ENCODE results near the gene MAST2. TPM values are rescaled to one million over a fixed set of nuclear protein-coding genes. Genes with fewer than 3 reads are reported as not detected.
"Not testable (repeated sequence)": the region's sequence is repeated elsewhere in the genome, so short reads cannot be mapped to it uniquely, and the experiment has no call there.

MAST2 gene
- total RNA-seq, 1 donor from 2014 or later: 60.7 TPM

GRCh38 chr1:45840704-45841103 lies 37.3 kb downstream of the MAST2 start:
- TF ChIP-seq, protein P1, sequence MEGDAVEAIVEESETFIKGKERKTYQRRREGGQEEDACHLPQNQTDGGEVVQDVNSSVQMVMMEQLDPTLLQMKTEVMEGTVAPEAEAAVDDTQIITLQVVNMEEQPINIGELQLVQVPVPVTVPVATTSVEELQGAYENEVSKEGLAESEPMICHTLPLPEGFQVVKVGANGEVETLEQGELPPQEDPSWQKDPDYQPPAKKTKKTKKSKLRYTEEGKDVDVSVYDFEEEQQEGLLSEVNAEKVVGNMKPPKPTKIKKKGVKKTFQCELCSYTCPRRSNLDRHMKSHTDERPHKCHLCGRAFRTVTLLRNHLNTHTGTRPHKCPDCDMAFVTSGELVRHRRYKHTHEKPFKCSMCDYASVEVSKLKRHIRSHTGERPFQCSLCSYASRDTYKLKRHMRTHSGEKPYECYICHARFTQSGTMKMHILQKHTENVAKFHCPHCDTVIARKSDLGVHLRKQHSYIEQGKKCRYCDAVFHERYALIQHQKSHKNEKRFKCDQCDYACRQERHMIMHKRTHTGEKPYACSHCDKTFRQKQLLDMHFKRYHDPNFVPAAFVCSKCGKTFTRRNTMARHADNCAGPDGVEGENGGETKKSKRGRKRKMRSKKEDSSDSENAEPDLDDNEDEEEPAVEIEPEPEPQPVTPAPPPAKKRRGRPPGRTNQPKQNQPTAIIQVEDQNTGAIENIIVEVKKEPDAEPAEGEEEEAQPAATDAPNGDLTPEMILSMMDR (IDR thresholded peaks at IDR 0.05; ENCODE audit: unreplicated experiment): no peak
- no peaks in the 10 kb centered on the region for H3K27me3 Mint-ChIP-seq (ENCODE audit: low read depth)
- no peak for DNase-seq (ENCODE audit: low spot score in 2 of 2, unreplicated experiment in 2 of 2)
- H3K4me3 Mint-ChIP-seq: no peak overlapping the region
- H3K36me3 Mint-ChIP-seq: peaks cover 2% of the 10 kb centered on the region
- no peaks in the 10 kb centered on the region for H3K9me3 Mint-ChIP-seq
- H3K4me1 Mint-ChIP-seq: peaks cover 8% of the 10 kb centered on the region
- H3K27ac Mint-ChIP-seq: no peak overlapping the region

GRCh38 chr1:45842786-45843185 lies 39.4 kb downstream of the MAST2 start:
- Mint-ChIP-seq H3K4me3 (no peak overlapping the region), H3K27me3 (ENCODE audit: low read depth) (no peaks in the 10 kb centered on the region), H3K27ac (no peak overlapping the region), H3K9me3 (no peaks in the 10 kb centered on the region), H3K4me1 (peaks cover 13% of the 10 kb centered on the region), H3K36me3 (peaks cover 2% of the 10 kb centered on the region)
- TF ChIP-seq, protein P1 (IDR thresholded peaks at IDR 0.05; ENCODE audit: unreplicated experiment): no peak
- DNase-seq (ENCODE audit: low spot score in 2 of 2, unreplicated experiment in 2 of 2): no peak

DNA sequence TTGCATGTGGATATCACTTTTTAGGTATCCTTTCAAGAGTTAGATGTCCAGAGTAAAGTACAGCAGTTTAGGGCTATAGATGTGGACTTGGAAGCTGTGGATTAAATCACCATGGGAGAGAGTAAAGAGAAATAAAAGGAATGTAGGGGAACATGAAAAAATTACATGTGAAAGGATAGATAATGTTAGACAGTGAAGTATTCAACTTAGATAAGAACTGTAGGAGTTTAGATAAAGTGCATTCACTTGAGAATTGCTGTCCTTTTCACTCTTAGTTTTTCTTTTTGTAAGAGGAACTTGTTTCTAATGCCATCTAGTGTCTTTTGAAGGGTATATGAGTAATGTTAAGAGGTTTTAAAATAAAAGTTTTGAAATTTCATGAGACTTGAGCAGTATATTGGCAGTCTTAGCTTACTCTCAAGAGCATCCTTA lies 40.1 kb downstream of the MAST2 start:
- peak overlapping the region; percentile 9 for H3K27ac Mint-ChIP-seq
- peaks cover 13% of the 10 kb centered on the region for H3K4me1 Mint-ChIP-seq
- TF ChIP-seq, protein P1 (IDR thresholded peaks at IDR 0.05; ENCODE audit: unreplicated experiment): no peak
- peaks cover 6% of the 10 kb centered on the region for H3K36me3 Mint-ChIP-seq
- H3K27me3 Mint-ChIP-seq (ENCODE audit: low read depth): no peaks in the 10 kb centered on the region
- DNase-seq (ENCODE audit: low spot score in 2 of 2, unreplicated experiment in 2 of 2): no peak
- peaks cover 2% of the 10 kb centered on the region for H3K9me3 Mint-ChIP-seq
- H3K4me3 Mint-ChIP-seq: no peak overlapping the region

GRCh38 chr1:45844000-45844399 lies 40.6 kb downstream of the MAST2 start:
- H3K27me3 Mint-ChIP-seq (ENCODE audit: low read depth); H3K27ac Mint-ChIP-seq; H3K4me3 Mint-ChIP-seq; H3K9me3 Mint-ChIP-seq; H3K36me3 Mint-ChIP-seq; DNase-seq (ENCODE audit: low spot score in 2 of 2, unreplicated experiment in 2 of 2): not testable (repeated sequence)
- peaks cover 13% of the 10 kb centered on the region for H3K4me1 Mint-ChIP-seq

DNA sequence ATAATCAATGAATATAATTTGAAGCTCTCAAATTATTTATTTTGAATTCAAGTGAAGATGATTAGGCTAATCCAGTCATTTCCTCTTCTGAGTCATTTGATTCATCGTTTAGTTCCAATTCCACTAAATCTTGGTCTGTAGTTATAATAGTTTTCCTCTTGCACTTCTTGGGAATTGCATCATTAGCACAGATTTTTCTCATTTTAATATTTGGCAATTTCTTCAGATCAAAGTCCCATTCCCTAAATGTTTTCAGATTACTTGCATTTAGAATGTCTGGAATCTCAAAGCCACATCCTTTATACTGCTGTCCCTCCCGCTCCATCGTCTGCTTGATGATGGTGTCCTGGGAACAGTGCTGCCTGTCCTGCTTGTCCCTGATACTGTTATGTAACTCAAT lies 43.5 kb downstream of the MAST2 start:
- peaks cover 13% of the 10 kb centered on the region for H3K4me1 Mint-ChIP-seq
- TF ChIP-seq, protein P1 (IDR thresholded peaks at IDR 0.05; ENCODE audit: unreplicated experiment): no peak
- H3K9me3 Mint-ChIP-seq: peaks cover 26% of the 10 kb centered on the region
- peak overlapping the region; percentile 19 for H3K27ac Mint-ChIP-seq
- no peak for DNase-seq (ENCODE audit: low spot score in 2 of 2, unreplicated experiment in 2 of 2)
- no peaks in the 10 kb centered on the region for H3K27me3 Mint-ChIP-seq (ENCODE audit: low read depth)
- peaks cover 22% of the 10 kb centered on the region for H3K36me3 Mint-ChIP-seq
- no peak overlapping the region for H3K4me3 Mint-ChIP-seq

GRCh38 chr1:45848097-45848496 lies 44.7 kb downstream of the MAST2 start:
- H3K4me1 Mint-ChIP-seq: peaks cover 12% of the 10 kb centered on the region
- H3K27ac Mint-ChIP-seq: no peak overlapping the region
- H3K27me3 Mint-ChIP-seq (ENCODE audit: low read depth): no peaks in the 10 kb centered on the region
- H3K4me3 Mint-ChIP-seq: no peak overlapping the region
- peaks cover 22% of the 10 kb centered on the region for H3K36me3 Mint-ChIP-seq
- TF ChIP-seq, protein P1 (IDR thresholded peaks at IDR 0.05; ENCODE audit: unreplicated experiment): no peak
- peaks cover 26% of the 10 kb centered on the region for H3K9me3 Mint-ChIP-seq
- DNase-seq (ENCODE audit: low spot score in 2 of 2, unreplicated experiment in 2 of 2): no peak
